GM19397 (cell line): Measurements from ENCODE around the gene SIVA1.
A peak's percentile ranks its signal among the peaks of the same experiment; 100 is the strongest.

Experiments
- ATAC-seq: cut with Tn5 transposase; IDR thresholded peaks from one replicate; pipeline ENCODE4 v1.9.1; 2021; ENCODE audit warnings: mild to moderate bottlenecking, moderate library complexity; ENCODE audit not compliant: unreplicated experiment

The SIVA1 gene

DNA sequence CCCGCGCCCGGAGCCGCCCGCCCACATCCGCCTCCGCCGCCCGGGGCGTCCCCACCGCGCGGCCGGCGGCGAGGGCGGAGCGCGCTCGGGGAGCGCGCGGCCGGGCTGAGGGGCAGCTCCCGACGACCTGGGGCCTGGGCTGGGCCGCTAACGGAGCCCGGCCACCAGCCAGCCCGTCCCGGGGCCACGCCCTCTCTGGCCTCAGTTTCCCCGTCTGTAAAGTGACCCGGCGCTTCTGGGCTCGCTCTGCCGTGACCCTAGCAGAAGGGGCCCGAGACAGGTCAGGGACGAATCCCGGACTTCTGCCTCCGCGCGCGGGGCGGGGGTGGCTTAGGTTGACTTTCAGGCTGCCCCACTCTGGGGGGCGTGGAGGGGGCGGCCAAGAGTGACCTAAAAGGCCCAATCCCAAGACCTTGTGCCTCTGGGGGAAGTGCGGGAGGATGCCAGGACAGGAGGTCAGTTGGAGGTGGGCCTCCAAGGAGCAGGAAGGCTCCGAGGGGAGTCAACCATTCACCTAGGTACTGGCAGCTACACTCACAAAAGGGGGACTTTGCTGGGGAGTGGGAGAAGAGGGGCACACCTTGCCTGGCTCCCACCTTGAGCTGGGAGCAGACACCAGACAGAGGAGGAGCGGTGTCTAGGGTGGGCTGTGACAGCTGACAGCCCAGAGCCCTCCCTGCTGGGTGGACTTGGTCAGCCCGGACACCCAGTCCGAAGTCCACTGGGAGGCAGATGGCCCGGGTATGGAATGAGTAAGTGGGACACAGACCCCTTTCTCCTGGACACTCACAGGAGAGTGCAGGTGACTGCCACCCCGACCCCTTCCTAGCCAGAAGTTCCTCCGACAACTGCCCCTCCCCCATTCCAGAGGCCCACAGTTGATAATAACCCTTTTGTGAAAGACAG, 43.1 kb downstream of the SIVA1 start:
- ATAC-seq = peak; percentile 40

DNA sequence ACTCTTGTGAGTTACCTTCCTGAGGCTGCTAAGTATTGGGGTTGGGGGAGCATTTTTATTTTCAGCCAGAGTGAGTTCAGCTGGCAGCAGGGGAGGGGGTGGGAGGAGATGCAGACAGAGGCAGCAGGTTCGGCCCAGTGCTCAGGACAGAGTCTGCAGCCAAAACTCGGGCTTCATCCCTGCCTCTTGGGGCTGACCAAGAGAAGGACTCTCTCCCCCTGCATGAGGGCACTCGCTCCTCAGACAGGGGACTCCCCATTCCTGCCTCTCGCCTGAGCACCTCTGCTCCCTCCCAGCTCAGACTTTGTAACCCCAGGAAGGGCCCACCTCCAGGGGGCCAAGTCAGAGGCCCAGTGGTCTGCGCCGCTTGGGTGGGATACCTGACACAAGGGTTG, 43.7 kb downstream of the SIVA1 start:
- no peak for ATAC-seq

DNA sequence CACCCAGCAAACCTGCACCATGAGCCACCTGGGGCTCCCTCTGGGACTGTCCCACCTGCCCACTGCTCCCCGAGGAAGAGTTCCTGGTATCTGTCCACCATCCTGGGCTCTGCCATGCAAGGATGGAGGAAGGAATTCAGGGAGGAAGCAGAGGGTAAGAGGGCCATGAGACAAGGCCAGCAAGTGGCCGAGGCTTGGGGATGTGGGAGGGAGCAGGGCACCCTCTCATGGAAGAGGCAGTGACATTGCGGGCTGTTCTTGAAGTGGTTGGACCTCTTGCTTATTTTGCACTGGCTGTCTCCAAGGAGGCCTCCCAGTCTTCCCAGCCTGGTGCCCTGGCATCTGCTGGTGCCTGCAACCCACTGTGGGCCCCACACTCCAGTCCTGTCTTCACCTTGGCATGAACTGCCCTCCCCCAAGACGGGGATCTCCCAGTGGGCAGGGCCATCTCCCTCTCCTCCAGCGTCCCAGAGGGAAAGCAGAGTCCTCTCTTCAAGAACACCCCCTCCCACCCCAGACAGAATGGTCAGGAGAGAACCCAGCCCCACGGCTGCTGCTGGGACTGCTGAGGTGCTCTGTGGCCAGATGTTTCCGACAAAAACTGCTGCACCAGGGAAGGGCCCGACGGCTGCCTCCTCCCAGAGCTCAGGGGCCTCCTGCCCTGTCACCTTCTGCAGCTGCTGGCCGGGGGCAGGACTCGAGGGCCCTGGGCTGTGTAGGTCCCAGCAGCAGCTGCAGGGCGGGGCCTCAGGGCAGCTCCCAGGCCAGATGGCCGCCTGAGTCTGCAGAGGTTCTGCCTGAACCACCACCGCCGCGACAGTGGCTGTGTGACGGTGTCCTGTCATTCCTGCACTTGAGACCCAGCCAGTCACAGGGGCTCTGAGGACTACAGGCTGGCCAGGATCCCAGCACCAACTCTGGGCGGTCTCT, 44.4 kb downstream of the SIVA1 start:
- ATAC-seq = no peak

DNA sequence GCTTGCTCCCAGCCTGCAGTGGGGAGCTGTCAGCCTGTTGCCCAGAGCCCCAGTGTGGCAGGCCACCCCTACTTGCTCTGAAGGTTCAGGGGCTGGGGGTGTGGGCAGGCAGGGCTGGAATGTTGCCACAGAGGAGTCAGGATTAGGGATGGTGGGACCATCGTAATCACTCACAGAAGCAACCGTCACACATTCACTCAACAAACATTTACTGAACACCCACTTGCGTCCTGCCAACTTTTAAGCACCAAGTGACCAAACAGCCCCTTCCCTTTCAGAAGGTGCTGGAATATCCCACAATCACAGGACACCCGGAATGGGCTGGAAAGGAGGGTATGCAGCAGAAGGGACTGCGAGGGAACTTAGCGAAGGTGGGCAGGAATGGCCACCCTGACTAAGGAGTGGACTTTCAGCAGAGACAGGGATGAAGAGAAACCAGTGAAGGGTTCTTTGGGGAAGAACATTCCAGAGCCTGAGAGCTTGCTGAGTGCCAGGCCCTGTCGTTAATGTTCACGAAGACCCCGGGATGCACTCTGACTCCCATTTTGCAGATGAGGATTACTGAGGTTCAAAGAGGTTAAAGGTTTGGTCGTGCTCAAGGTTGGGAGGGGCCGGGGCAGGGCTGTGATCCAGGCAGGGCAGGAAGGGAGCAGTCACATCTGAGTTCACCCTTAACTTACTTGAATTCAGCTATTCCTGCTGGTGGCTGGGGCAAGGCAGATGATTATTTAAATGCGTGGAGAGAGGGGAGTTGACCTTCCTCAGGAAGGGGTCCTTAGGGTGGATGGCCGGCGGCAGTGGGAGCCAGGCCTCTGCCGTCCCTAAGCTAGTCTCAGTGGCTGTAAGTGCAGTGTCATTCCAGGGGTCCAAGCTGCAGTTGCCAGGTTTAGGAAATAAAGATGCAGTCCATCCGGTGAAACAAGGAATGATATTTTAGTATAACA, 45.6 kb downstream of the SIVA1 start:
- ATAC-seq = no peak

DNA sequence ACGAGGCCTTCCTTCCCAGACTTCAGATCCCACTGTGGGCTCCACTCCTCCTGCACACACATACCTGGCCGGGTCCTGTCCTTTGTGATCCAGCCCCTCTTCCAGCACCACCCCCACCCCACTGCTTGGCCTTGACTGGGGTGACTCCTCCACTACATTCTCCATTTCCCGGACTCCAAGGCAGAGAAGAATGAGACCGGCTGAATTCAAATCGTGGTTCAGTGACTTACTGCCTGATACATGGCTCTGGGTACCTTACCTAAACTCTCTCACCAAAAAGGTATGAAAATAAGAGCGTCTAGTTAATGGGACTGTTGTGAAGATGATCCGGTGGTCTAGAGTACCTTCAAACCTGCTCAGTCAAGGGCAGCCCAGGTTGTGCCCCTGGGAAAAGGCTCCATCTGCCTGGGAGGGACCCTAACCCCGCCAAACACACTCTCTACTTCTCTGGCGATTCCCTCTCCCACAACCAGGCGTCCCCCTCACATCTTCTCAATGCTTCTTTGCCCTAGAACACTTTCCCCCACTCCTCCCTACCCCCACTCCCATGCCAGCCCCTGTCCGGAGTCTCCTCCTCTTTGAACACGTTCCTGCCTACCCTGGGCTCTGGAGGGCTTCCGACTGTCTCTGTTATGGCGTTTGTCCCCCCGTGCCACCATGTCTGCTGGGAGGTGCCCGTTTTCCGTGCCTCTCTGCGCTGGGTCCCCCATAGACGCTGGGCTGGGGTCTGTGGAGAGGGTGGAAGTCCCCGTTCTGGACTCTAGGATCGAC, 46.5 kb downstream of the SIVA1 start:
- no peak for ATAC-seq

DNA sequence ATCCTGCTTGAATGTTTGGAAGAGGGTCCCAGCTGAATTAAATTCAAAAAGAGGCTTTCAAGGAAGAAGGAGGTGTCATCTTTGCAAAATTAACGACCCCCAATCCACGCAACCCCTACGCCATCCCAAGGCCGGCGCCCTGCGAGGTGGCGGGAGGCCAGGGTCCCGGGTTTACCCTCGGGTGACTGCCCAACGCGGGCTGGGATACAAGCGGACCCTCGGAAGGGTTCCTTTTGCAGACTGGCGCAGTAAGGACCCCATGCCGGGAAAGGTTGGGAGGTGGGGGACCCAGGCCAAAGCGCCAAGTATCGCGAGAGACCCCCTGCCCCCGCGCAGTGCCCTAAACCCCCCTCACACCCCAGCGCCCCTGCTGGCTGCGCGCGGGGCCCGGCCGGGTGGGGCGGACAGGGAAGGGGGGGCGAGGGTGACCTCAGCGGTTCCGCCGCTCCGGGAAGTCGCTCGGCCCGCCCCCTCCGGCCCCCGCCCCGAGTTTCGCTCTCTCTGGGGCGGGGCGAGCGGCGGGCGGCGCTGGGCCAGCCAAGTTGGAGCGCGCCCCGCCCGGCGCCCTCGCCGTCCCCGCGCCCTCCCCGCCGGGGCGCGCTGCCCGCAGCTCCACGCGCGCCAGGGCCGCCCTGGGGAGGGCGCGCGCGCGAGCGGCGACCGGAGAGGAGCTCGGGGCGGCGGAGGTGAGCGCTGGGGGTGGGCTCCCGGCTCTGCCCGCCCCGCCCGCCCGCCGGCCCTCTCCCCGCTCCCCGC, 47.2 kb downstream of the SIVA1 start:
- peak; percentile 54 for ATAC-seq

DNA sequence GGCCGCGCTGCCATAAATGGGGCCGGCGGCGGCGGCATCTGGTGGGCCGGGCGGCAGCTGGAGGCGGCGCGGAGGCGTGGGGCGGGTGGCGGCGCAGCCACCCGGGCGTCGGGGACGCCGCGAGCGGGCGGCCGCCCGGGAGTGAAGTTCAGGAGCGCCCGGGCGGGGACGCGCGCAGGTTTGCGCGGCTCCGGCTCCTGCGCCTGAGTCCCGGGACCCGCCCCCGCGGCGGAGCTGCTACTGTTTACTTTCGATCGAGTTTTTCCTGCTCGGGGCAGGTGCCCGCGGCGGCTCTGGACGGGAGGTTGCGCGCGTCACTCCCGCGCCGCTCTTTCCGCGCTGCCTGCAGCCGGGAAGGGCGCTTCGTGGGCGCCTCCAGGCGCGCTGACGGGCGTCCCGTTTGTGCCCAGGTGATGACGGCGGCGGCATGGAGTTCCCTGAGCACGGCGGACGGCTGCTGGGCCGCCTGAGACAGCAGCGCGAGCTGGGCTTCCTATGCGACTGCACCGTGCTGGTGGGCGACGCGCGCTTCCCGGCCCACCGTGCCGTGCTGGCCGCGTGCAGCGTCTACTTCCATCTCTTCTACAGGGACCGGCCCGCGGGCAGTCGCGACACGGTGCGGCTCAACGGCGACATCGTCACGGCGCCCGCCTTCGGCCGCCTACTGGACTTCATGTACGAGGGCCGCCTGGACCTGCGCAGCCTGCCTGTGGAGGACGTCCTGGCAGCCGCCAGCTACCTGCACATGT, 48.0 kb downstream of the SIVA1 start, which contains the start of gene ZBTB42:
Gene ZBTB42, plus strand, starts transcription at position 331 of the 749 bp plus-strand sequence. Its CDS starts 97 bp downstream, at position 428.
- peak; percentile 30 for ATAC-seq

DNA sequence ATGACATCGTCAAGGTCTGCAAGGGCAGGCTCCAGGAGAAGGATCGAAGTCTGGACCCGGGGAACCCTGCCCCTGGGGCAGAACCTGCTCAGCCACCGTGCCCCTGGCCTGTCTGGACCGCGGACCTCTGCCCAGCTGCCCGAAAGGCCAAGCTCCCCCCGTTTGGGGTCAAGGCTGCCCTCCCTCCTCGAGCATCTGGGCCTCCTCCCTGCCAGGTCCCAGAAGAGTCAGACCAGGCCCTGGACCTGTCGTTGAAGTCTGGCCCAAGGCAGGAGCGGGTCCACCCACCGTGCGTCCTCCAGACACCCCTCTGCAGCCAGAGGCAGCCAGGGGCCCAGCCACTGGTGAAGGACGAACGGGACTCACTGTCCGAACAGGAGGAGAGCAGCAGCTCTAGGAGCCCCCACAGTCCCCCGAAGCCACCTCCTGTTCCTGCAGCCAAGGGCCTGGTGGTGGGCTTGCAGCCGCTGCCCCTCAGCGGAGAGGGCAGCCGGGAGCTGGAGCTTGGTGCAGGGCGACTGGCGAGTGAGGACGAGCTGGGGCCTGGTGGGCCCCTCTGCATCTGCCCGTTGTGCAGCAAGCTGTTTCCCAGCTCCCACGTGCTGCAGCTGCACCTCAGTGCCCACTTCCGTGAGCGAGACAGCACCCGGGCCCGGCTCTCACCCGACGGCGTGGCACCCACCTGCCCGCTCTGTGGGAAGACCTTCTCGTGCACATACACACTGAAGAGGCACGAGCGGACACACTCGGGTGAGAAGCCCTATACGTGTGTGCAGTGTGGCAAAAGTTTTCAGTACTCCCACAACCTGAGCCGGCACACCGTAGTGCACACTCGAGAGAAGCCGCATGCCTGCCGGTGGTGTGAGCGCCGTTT, 48.8 kb downstream of the SIVA1 start:
- no peak for ATAC-seq

DNA sequence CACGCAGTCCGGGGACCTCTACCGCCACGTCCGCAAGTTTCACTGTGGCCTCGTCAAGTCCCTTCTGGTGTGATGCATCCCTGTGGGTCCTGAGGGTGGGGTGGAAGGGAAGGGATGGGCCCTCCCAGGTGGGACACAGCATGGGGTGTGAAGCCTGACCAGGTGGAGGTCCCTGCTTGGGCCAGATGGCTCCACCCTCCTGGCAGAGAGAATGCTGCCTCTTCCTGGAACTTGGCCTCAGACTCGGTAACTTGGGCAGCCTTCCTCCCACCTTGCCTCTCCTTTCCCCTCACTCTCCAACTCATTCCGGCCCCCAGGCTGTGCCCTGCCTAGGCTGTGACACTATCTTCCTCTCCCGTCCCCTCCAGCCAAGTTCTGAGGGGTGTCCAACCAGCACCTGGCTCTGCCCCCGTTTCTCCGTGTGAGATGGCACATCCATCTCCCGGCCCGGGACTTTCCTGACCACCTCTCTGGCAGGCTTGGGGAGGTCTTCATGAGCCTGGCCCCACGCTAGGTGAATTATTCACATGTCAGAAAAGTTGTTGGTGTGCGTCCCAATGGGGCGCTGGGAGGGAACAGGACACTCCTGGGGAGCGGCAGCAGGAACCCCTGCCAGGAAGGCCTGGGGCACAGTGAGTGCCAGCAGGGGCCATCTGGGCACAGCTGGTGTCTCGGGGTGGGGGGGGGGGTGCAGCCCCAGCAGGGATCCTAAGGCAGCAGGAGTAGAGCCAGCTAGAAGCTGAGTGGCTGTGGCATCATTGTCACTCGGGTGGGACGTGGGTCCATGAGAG, 49.6 kb downstream of the SIVA1 start:
- no peak for ATAC-seq

DNA sequence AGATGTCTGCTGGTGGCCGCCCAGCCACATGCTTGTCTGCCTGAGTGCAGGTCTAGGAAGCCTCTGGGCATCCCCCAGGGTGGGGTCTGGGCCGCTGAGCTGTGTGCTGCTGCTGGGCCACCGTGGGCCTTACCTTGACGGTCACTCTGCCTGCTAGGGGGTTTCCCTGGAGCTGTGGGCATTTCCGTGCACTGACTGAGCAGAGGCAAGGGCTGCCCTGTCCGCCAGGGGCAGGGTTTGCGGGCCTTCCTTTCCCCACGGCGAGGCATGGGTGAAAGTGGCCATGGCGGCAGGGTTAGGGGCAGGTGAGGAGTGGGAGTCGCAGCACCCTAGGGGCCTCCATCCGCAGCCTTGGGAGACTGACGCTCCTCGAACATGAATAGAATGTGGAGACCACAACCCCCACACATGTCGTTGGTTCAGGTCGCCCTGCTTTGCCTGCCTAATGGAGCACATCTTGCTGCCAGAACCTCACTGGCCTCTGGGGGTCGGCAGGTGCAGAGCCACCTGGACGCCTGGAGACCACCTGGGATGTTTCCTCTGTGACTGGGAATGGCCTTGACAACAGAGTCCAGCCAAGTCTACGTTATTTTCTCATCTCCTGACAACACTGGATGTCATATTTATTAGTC, 50.4 kb downstream of the SIVA1 start:
- ATAC-seq = no peak

DNA sequence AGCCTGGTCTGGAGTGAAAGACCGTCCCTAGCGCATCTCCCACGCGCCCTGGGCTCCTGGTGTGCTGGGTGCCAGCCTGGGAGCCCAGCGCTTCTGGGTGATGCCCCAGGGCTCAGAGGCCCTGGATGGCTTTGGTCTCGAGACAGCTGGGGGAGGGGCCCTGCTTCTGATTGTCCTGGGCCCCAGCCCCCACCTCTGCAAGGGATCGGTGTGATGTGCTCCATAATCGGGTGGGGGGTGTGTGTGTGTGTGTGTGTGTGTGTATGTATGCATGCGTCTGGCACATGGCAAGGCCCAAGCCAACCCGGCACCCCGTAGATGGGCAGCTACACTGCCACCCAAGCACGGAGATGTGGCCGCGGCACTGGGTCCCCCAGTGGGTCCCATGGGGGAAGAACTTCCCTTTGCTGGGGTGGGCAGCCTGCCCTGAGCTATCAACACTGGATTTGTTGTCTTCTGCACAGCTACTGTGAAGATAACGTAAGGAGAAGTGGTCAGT, 51.0 kb downstream of the SIVA1 start:
- no peak for ATAC-seq

DNA sequence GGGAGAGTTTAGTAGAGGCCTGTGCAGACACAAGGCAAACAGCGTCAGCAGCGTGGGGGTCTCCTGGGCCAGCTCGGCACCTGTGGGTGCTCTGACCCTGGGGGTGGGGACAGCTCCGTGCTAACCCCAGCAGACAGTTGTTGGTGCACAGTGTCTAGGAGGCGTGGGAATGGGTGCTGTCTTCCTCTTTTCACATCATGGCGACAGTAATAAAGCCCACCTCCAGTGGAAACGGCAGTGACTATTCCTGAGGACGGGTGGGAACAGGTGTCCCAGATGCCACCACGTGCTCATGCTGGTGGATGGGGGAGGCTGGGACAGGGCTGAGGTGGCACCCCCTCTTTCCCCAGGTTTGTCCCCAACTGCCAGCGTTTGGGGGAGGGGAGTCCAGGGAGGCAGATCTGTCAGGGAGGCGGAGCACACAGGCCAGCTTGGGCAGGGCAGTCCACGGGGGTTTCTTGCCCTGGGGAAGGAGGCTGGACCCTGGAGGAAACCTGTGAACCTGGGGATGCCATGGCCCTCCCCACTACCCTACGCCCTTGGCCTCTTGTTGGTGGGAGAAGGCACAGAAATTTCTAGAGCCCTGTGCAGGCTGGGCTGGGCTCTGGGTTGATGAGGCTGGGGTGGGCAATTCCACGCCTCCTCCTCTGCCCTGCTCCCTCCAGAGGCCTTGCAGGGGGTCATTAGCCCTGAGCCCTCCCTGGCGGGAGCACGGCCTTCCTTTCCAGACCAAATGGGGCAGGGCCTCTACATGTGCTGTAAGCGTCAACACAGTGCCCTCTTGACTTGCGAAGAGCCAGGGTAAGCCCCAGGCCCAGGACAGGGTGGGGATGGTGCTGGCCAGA, 51.8 kb downstream of the SIVA1 start:
- no peak for ATAC-seq

DNA sequence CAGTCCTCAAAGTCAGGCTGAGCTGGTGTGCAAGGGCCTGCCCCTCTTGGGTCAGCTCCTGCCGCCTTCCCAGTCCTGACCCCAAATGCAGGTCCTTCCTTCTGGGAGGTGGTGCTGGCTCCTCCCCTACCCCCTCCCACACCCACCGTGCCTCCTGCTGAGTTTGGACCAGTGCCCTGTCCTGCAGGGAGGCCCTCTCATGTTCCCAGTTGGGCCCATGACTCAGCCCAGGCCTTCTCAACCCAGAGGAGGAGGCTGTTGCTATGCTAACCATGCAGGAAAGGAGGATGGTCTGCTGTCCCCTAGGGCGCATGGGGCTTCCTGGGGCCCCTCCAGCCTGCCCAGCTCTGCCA, 52.4 kb downstream of the SIVA1 start:
- ATAC-seq = no peak

DNA sequence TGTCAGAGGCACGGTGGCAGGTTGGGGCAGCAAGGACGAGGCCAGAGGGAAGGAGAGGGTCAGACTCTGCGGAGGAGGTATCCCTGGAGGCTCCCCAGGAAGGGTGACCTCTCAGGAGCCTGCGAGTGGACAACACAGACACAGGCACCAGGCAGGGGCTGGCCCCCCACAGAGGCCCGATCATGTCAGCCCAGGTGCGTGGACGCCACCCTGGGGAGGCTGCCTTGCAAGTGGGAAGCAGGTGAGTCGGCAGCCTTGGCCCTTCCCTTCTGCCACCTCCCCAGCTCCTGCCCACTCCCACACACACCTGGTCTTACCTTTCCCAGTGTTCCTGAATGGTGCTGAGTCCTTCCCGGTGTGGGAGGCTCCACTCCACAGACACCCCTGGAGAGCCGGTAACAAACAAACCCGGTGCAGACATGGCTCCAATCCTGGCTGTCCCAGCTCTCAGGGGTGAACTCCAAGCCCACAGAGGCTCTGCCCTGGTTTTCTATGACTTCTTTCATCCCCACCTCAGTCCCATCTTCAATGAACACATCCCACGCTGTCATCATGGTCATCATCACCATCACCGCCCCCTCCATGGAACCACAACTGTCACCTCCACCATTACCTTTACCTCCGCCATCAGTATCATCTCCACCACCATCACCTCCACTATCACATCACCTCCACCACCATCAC, 53.1 kb downstream of the SIVA1 start:
- ATAC-seq = no peak
